Activated CD8-positive, alpha-beta memory T cell treated with anti-CD3 and anti-CD28 coated beads, Interleukin-2, amount 10 ng/mL, durations not matched to agents 7 days and 5 days (primary cell): ENCODE data around the gene PRKCE. TPM values are rescaled to one million over a fixed set of nuclear protein-coding genes. Genes with fewer than 3 reads are reported as not detected.

ENCODE experiments used
- ATAC-seq: fragments of 150-1000 bp; cut with Tn5 transposase; one replicate; pipeline ENCODE4 v1.10.0; 2021; ENCODE audit warnings: moderate library complexity
- CTCF ChIA-PET: fragments of 350-600 bp; sonication (Branson Sonifier 250); formaldehyde crosslinking; loops from one replicate; lab custom pipeline; 2021; ENCODE audit warnings: antibody characterized with exemption; lab: Charles Lee
- DNase-seq: peaks from one replicate; pipeline ENCODE4 v3.0.0-alpha.2; 2020
- H3K27ac Mint-ChIP-seq: one replicate; pipeline ENCODE4 v1.8.0; 2021; ENCODE audit warnings: mild to moderate bottlenecking, mixed read lengths
- H3K27me3 Mint-ChIP-seq: one replicate; pipeline ENCODE4 v1.8.0; 2021; ENCODE audit warnings: mixed read lengths
- H3K36me3 Mint-ChIP-seq: one replicate; pipeline ENCODE4 v1.8.0; 2021; ENCODE audit warnings: mild to moderate bottlenecking, mixed read lengths
- H3K4me1 Mint-ChIP-seq: one replicate; pipeline ENCODE4 v1.8.0; 2021; ENCODE audit warnings: mixed read lengths
- H3K4me3 Mint-ChIP-seq: one replicate; pipeline ENCODE4 v1.8.0; 2021; ENCODE audit warnings: mild to moderate bottlenecking, moderate library complexity, mixed read lengths
- H3K9me3 Mint-ChIP-seq: one replicate; pipeline ENCODE4 v1.8.0; 2022; ENCODE audit warnings: low read depth, mixed read lengths
- total RNA-seq, 2 experiments: library from RNA; stranded (reverse); gene quantifications; one replicate each; pipeline ENCODE4 v1.2.3, GENCODE V29; 2021

Gene PRKCE
- total RNA-seq, 2 experiments from 2014 or later, result 16.7 to 39.2 TPM

- no peak overlapping the region for H3K4me3 Mint-ChIP-seq
- no peaks in the 10 kb centered on the region for H3K27me3 Mint-ChIP-seq
- CTCF ChIA-PET, result no interaction called here
- peaks cover 6% of the 10 kb centered on the region for H3K36me3 Mint-ChIP-seq
- H3K9me3 Mint-ChIP-seq, result no peaks in the 10 kb centered on the region
- H3K4me1 Mint-ChIP-seq, result peaks cover 5% of the 10 kb centered on the region
- H3K27ac Mint-ChIP-seq, result no peak overlapping the region
- DNase-seq (no peak), ATAC-seq (no peak)
Observed at GRCh38 chr2:46126571-46126970, 475.1 kb downstream of the PRKCE start.

DNA sequence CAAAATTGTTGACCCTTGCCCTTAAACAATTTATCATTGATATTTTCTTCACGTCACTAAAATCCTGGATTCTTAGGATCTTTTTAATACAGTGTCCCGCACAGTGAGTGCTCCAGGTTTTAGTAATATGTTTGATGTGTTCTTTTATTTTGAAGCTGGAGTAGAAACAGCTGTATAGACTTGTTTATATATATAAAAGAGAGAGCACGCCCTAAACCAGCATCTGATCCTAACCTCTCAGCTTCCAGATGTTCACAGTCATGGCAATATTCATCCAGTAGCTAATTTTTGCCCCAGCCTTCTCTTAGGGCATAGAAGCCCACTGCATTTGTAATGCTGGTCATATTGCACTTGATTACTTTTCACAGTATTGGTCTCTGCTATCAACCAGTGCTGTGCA is 475.7 kb downstream of the PRKCE start:
- Mint-ChIP-seq H3K4me1 (peaks cover 5% of the 10 kb centered on the region), H3K27ac (no peak overlapping the region), H3K4me3 (no peak overlapping the region), H3K36me3 (peaks cover 6% of the 10 kb centered on the region), H3K27me3 (no peaks in the 10 kb centered on the region), H3K9me3 (no peaks in the 10 kb centered on the region)
- CTCF ChIA-PET, result no interaction called here
- DNase-seq (no peak), ATAC-seq (no peak)

DNA sequence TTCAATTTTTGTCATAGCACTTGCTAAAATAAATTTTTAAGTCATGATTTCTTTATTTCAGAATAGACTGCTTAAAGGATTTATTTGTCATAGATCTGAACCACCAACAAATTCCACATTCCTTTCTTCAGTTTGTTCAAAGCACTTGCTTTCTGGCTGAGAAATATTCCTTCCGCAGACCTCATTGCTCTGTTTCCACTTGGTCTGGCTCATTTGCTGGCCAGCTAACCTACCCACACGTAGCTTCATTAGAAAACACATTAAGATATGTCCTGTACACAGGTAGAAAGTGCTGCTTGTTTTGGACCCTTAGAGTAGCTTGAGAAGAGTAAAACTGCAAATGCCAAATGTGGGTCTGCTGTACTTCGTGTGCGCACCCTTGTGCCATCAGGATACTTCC is 479.0 kb downstream of the PRKCE start:
- Mint-ChIP-seq H3K27ac (no peak overlapping the region), H3K36me3 (no peaks in the 10 kb centered on the region), H3K27me3 (no peaks in the 10 kb centered on the region), H3K4me1 (no peaks in the 10 kb centered on the region), H3K9me3 (no peaks in the 10 kb centered on the region), H3K4me3 (no peak overlapping the region)
- ATAC-seq (no peak), DNase-seq (no peak)
- CTCF ChIA-PET, result interaction anchor here (1.3 to 1.4 kb wide), 2 partner anchors 12 to 14 kb away, joined by 3 read pairs; no protein-coding TSS in a partner anchor

GRCh38 chr2:46132996-46133395 is 481.5 kb downstream of the PRKCE start:
- no peak for DNase-seq
- Mint-ChIP-seq H3K4me3 (no peak overlapping the region), H3K27me3 (no peaks in the 10 kb centered on the region), H3K4me1 (no peaks in the 10 kb centered on the region), H3K27ac (no peak overlapping the region), H3K36me3 (no peaks in the 10 kb centered on the region), H3K9me3 (no peaks in the 10 kb centered on the region)
- CTCF ChIA-PET, result no interaction called here
- ATAC-seq, result no peak

DNA sequence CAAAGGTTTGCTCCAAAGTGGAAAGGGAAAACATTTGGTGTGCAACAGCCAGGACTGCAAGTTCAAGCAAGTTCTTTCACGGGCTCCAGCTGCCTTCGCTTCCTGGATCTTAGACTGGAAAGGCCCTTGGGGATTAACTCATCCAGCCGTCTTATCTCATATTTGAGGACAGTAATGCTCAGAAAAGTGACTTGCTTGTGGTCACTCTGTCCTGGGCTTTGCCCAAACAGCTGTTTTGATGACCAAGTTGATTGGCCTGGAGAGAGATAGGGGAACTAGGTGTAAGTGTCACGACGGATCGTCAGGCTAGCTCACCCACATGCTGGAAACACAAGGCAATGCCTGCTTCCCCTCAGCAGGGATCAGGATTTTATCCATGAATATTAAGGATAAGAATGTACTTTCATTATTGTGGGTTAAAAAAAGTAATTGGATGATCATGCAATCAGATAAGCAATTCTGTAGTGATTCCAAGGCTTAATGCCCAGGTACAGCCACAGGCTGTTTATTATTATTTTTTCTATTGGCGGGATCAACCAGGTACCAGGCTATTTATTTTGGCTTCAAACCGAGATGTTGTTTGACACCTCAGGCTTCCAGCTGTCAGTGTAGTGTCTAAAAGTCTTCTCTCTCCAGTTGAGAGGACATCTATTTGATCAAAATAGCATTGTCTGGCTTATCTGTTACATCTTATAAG is 483.2 kb downstream of the PRKCE start:
- Mint-ChIP-seq H3K9me3 (no peaks in the 10 kb centered on the region), H3K4me3 (no peak overlapping the region), H3K27ac (no peak overlapping the region), H3K36me3 (no peaks in the 10 kb centered on the region), H3K27me3 (no peaks in the 10 kb centered on the region), H3K4me1 (no peaks in the 10 kb centered on the region)
- DNase-seq, result no peak
- ATAC-seq, result no peak
- CTCF ChIA-PET, result no interaction called here

- CTCF ChIA-PET, result no interaction called here
- Mint-ChIP-seq H3K9me3 (no peaks in the 10 kb centered on the region), H3K36me3 (no peaks in the 10 kb centered on the region), H3K27ac (no peak overlapping the region), H3K4me3 (no peak overlapping the region), H3K4me1 (no peaks in the 10 kb centered on the region), H3K27me3 (no peaks in the 10 kb centered on the region)
- ATAC-seq (no peak), DNase-seq (no peak)
Observed at GRCh38 chr2:46135228-46135855, 483.9 kb downstream of the PRKCE start.

DNA sequence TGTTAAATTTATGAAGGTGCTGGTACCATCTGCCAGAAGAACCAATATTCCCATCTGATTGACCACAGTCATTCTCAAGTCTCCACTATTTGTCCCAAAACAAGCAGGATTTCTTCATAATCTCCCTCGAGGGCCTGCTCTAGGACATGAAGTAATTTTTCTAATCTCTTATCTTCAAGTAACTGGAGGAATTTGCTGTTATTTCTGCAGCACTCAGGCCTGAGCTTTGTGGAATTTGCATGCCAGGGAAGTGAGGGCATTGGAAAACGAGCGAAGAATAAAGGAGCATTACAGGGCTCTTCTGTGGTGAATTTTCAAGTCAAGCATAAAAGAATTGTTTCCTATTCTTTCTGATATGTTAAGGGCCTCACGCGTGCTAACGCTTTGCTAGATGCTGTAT is 484.5 kb downstream of the PRKCE start:
- DNase-seq (no peak), ATAC-seq (no peak)
- no peaks in the 10 kb centered on the region for H3K27me3 Mint-ChIP-seq
- CTCF ChIA-PET, result interaction anchor here (0.5 kb wide), 1 partner anchor 13 kb away, joined by 3 read pairs; no protein-coding TSS in a partner anchor
- no peaks in the 10 kb centered on the region for H3K4me1 Mint-ChIP-seq
- no peaks in the 10 kb centered on the region for H3K36me3 Mint-ChIP-seq
- H3K9me3 Mint-ChIP-seq, result no peaks in the 10 kb centered on the region
- H3K4me3 Mint-ChIP-seq, result no peak overlapping the region
- H3K27ac Mint-ChIP-seq, result no peak overlapping the region

DNA sequence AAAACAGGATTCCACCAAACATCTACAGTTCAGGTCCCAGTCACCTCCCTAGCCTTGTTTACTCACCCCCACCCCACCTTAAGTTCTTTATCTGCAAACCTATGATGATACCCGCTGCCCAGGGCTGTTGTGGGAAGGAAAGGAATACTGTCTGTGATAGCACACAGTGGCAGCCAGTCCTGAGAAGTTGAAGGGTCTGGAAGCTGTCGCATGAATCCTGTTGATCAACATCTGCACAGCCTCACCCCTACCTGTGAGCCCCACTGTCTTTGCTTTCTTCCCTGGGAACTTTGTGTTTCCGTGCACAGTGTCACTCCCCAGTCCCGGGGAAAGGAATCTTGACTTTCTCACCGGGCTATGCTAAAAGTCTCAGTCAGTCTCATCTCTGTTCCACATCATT is 485.0 kb downstream of the PRKCE start:
- no peak overlapping the region for H3K4me3 Mint-ChIP-seq
- no peaks in the 10 kb centered on the region for H3K36me3 Mint-ChIP-seq
- CTCF ChIA-PET, result interaction anchor here (0.5 kb wide), 1 partner anchor 13 kb away, joined by 3 read pairs; no protein-coding TSS in a partner anchor
- DNase-seq (no peak), ATAC-seq (no peak)
- H3K9me3 Mint-ChIP-seq, result no peaks in the 10 kb centered on the region
- H3K4me1 Mint-ChIP-seq, result no peaks in the 10 kb centered on the region
- no peaks in the 10 kb centered on the region for H3K27me3 Mint-ChIP-seq
- no peak overlapping the region for H3K27ac Mint-ChIP-seq

GRCh38 chr2:46136953-46137352 is 485.5 kb downstream of the PRKCE start:
- Mint-ChIP-seq H3K27ac (no peak overlapping the region), H3K4me3 (no peak overlapping the region), H3K9me3 (no peaks in the 10 kb centered on the region), H3K27me3 (no peaks in the 10 kb centered on the region), H3K4me1 (peaks cover under 1% of the 10 kb centered on the region), H3K36me3 (no peaks in the 10 kb centered on the region)
- DNase-seq (no peak), ATAC-seq (no peak)
- CTCF ChIA-PET, result no interaction called here

- no peaks in the 10 kb centered on the region for H3K27me3 Mint-ChIP-seq
Observed at GRCh38 chr2:46142546-46143428, 491.3 kb downstream of the PRKCE start.

DNA sequence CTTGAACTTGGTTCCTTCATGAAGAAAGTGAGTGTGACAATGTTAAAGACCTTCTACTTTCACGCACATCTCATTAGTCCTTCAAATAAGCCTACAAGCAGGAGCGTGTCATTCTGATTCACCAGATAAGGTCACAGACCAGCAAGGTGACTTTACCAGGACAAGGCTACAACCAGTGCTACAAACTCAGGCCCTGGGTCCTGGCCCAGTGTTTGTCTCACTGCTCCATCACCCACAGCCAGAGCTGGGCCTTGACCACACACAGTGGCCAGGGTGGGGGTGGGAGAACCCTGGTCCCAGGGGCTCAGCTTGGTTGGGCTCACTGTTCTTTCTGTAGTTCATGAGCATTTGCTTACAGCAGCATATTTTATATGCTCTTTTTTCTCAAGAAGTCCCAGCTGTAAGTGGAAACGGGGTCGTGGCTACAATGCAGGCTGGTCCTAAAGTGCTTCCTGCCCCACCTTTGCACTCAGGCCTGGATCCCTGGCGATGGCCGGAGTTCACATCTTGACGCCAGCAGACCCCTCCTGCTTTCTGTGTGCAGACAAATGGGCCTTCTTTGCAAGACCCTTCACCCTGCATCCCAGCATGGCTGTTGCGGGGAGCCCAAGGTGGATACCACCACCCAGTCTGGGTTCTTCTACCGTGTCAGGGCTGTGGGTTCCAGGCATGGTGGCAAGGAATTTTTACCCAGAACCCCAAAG is 492.1 kb downstream of the PRKCE start:
- H3K4me1 Mint-ChIP-seq, result peaks cover 60% of the 10 kb centered on the region
- CTCF ChIA-PET, result interaction anchor here (0.9 to 4.3 kb wide), 10 partner anchors 12 to 223 kb away, joined by 3 to 20 read pairs (median 3); partner anchors contain the start of gene EPAS1
- ATAC-seq (no peak), DNase-seq (no peak)
- peak overlapping the region; percentile 91 for H3K27ac Mint-ChIP-seq
- H3K4me3 Mint-ChIP-seq, result no peak overlapping the region
- no peaks in the 10 kb centered on the region for H3K27me3 Mint-ChIP-seq
- no peaks in the 10 kb centered on the region for H3K9me3 Mint-ChIP-seq
- peaks cover 18% of the 10 kb centered on the region for H3K36me3 Mint-ChIP-seq

More at GRCh38 chr2:46142546-46143428, 491.3 kb downstream of the PRKCE start:
- Mint-ChIP-seq H3K27ac (peak overlapping the region; percentile 58), H3K4me3 (no peak overlapping the region), H3K4me1 (peaks cover 56% of the 10 kb centered on the region), H3K9me3 (no peaks in the 10 kb centered on the region), H3K36me3 (peaks cover 16% of the 10 kb centered on the region)
- CTCF ChIA-PET, result interaction anchor here (0.9 to 4.3 kb wide), 5 partner anchors 11 to 80 kb away, joined by 3 to 20 read pairs (median 3); no protein-coding TSS in a partner anchor
- DNase-seq (no peak), ATAC-seq (no peak)

DNA sequence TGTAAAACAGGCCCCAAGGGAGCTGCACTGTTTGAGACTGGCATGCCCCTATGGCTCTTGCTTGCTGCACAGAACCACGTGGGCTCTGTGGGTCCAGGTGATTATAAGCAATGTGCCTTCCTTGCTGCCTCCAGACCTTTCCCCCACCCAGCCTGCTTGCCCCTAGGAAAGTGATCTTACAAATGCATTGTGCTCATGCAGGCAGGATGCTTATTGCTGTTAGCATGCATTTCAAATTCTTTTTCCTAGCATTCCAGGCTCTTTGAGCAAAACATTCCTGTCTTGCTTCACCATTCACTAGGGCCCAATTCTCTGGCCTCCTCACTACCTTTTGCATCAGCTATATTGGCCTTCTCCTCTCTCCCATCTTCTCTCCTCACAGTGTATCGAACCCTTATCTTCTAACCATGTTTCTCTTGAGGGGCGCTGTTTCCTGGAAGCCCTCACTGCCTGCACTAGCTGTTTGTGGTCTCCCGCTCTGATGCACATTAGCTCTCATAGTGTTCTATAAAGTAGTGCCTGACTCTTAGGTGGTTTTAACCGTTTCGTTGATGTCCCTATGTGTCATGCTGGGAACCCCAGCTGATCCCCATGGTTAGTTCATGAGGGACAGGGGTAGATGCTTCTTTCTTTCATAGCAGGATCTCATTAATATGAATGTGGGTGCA is 492.8 kb downstream of the PRKCE start:
- CTCF ChIA-PET, result interaction anchor here (0.7 to 4.3 kb wide), 11 partner anchors 10 to 222 kb away, joined by 3 to 20 read pairs (median 3); partner anchors contain the start of gene EPAS1
- no peaks in the 10 kb centered on the region for H3K9me3 Mint-ChIP-seq
- DNase-seq (peak; percentile 86), ATAC-seq (peak; percentile 92)
- peak overlapping the region; percentile 65 for H3K4me3 Mint-ChIP-seq
- peaks cover 22% of the 10 kb centered on the region for H3K36me3 Mint-ChIP-seq
- no peaks in the 10 kb centered on the region for H3K27me3 Mint-ChIP-seq
- H3K4me1 Mint-ChIP-seq, result peaks cover 65% of the 10 kb centered on the region
- peak overlapping the region; percentile 91 for H3K27ac Mint-ChIP-seq
